GM18520 (cell line): ENCODE data around the gene EVA1A.

ENCODE experiments used
- ATAC-seq: cut with Tn5 transposase; IDR thresholded peaks from one replicate; pipeline ENCODE4 v1.9.1; 2021; ENCODE audit not compliant: unreplicated experiment

EVA1A gene, protein sequence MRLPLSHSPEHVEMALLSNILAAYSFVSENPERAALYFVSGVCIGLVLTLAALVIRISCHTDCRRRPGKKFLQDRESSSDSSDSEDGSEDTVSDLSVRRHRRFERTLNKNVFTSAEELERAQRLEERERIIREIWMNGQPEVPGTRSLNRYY

DNA sequence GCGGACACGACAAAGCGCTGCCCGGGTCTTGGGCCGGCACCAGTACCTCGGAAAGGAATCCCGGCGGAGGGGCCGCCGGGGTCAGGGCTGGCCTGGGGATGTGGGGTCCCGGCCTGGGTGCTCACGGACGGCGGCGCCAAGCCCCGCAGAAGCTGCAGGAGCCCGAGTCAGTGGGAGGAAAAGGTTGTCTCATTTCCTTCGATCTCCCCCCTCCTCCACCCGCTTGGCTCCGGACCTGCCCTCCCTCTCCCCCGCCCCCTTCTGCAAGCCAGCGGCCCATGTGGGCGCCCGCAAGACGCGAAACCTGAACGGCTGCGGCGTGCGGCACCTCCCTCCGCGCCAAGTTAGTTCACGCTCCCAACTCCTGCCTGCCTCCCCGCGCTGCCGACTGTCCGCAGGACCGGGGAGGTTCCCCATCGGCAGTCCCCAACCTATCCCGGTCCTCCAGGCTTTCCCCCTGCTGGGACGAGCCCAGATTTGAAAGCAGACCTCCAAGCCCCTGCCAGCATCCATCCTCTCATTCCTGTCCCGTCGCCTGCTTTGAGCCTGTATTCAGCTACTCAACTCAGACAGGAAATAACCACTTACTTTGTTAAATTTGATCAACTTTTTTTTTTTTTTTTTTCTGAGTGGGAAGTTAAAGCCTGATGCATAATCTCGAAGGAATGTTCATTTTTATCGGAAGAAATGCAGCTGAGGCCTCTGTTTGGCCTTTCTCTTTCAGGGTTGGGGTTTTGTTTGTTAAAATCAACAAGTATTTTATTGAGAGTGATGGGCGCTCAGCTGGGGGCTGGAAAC is at the start of gene EVA1A:
TSS of gene EVA1A (minus strand) at position 172 of the 798 bp plus-strand sequence. CDS start 42,799 bp downstream, outside the sequence.
- no peak for ATAC-seq

DNA sequence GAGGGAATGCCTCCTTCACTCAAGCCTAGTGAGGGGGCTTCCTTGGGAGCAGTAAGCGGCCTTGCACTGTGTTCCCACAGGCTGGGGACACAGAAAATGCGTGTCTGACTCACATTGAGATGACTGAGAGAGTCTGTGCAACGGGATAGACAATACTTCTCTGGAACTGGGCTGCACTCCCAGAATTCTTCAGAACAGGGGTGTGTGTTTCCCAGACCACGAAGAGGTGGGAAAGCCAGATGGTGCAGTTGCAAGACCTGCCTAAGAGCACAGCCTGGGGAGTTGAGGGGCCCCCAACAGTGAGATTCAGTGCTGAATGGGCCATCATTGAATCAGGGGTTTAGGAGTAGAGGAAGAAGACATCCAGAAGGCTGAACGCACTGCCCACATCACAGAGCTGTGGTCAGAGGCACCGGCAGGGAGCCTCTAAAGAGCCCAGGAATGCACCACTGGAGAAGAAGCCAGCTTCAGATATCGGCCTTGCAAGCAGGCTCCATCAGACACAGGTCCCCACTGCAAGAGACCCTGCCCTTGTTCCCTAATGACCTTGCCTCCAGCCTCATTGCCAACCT is 49.3 kb upstream of the EVA1A start:
- no peak for ATAC-seq

- no peak for ATAC-seq
Observed at GRCh38 chr2:75609334-75609689, 48.6 kb upstream of the EVA1A start.

GRCh38 chr2:75608684-75609333 is 48.1 kb upstream of the EVA1A start:
- no peak for ATAC-seq

GRCh38 chr2:75607988-75608683 is 47.4 kb upstream of the EVA1A start:
- ATAC-seq = no peak

DNA sequence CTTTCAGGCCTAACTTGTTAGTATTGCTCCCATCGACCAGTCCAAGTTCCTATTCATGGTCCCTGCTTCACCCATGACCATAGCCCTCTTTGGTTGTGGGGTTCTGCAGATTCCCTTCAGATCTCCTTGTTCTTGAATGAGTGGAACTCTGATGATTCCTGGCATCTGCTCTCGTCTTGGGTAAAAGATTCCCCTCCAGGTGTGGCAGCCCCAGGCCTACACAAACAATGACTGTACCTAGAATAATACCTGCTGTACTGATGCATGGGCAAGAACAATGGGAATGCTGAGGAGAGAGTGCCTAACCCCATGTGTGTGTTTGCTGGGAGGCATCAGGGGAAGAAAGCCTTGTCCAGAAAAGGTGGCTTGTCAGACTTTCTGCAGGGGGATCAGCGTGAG is 46.7 kb upstream of the EVA1A start:
- no peak for ATAC-seq

DNA sequence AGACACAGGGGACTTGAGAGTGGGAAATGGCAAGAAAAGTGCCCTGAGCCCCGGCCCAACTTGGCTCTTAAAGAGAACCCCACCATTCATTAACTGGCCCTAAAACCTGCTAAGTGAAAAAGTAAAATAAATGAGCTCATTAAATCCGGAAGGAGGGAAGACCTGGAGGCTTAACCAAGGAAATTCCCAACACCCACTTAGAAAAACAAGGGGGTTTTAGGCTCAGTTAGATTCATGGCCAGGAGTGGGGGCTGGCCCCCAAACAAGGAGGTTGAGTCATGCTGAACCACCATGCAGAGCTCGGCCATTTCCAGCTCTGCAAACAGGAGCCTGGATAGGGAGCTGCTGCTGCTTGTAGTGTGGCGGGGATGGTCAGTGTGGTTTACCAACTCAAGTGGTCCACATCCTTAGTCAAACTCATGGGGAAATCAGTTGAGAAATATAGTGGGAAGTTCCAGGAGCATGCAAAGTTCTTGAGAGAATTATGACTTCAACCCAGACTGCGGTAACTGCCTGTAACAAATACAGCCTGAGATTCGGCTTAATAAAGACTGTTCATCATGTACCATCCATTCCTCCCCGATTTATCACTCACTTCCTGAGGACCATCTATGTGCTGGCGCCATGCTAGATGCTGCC is 46.1 kb upstream of the EVA1A start:
- ATAC-seq = no peak

DNA sequence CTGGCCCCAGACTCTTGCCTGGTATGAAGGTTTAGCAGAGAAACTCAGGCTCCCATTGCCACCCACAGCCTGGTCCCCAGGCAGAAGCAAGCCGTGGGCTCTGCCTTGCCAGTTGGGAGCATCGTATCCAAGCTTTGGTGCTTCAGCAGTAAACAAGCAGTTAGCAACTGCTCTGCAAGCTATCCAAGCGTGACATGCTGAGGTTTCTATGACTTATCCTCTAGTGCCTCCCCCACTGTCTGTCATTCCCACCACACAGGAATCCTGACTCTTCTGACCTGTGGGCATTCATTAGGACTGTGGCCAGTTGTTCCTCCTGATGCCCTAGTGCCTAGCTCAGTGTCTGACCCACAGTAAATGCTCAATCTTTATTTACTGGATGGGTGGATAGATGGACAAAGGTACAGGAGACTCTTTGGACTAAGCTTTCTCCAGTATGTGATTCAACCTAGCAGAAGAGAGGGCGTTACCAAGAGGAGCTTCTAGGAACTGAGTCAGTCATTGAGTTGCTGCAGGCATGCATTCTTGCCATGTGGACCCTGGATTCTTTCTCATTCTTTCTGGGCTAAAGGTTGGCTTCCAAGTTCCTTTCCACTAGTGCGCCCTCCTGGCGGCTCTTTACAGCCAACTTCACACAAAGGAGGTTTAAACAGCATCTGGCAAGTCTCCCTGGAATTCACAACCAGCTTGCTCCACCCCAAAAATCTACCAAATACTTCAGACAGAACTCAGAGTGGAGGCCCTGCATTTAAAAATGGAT is 45.2 kb upstream of the EVA1A start:
- ATAC-seq = no peak

DNA sequence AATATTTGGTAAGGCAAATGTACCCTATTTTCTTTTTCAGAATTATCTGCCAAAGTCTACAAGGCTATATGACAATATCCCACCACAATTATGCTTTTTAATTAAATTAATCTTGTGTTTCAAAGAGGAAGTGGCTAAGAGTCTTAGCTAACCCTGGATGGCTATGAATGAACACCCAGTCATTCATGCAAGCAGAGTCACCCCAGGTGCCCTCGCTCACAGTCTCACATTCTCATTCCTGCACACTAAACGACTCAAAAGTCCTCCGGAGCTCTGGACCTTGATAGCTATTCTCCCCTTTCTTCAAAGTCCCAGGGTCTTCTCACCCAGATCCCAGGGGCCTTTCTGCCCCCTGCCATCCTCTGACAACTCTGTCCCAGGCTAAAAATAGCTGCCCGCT is 43.7 kb upstream of the EVA1A start:
- ATAC-seq = no peak

DNA sequence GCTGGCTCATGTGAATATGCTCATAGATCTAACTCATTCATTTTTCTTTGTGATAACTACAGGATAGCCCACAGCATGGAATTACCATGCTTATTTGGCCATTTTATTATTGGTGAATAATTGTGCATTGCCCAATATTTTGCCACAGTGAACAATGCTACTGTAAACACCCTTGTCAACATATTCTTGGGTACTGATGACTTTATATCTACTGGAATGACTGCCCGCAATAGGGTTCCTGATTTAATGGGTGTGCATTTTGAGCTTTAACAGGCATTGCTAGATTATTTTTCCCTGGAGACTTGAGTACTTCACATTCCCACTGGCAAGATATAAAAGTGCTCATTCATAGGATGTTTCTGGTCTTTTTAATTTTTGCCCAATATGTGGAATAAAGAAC is 42.7 kb upstream of the EVA1A start:
- no peak for ATAC-seq

DNA sequence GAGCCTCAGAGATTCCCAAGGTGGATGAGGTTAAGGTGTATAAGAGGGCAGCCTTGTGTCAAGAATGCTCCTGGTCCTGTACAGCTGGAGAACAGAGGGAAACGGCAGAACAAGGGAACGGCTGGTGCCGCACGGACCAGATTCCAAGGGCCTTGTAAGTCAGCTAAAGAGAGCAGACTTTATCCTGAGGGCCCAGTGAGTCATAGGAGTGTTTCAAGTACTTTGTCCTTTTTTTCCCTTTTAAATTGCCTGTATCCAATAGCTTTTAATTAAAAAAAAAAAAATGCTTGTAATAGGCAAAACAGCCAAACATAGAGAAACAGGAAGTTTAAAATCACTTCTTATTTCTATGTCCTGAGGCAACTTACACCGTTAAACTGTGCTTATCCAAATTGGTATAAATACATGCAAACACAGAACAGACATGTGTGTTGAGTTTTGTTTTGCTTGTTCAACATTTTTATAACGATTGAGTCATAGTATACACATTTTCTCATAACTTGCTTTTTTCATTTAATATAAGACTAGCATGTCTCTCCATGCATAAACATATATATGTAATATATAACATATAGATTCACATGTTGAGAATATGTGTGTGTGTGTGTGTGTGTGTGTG is 42.1 kb upstream of the EVA1A start:
- ATAC-seq = no peak

DNA sequence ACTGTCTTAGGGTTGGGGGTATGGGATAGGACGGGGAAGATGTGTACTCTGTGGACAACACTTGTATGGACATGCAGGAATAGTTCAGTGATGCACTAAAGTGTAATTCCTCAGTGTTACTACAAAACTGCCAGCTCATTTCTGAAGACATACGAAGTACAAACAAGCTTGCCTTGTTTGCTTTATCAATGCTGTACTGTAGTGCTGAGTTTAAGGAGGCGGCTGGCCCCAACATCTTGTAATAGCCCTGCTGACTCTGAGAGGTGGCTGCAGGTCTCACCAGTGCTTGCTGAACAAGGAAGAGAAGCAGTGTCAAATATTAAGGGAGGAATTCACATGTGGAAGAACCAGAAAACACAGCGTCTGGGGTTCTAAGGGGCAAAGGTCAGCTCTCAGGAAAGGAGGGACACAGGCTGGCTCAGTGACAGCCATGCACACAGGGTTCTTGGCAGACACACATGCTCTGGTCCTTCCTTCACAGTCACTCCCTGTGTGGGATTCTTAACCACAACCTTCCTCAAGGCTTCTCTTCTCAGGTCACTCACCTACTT is 39.8 kb upstream of the EVA1A start:
- ATAC-seq = no peak

- no peak for ATAC-seq
Observed at GRCh38 chr2:75598589-75599155, 37.9 kb upstream of the EVA1A start.

DNA sequence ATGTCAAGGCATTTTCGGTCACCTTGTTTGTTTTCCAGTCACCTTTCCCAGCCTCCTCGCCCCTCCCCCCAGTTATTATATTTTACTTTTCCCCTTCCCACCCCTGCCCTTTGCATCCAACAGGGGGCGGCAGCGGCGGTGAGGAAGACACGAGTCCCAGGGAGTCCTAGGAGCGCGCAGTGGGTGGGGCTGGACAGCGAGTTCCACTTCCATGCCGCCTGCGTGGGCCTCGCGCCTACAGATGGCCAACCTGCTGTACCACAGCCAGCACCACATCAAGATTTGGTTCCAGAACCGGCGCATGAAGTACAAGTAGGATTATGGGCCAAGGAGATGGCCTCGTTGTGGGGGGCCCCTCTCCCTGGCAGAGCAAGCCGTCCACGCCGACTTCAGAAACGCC is 37.2 kb upstream of the EVA1A start:
- no peak for ATAC-seq

- no peak for ATAC-seq
Observed at GRCh38 chr2:75596784-75597183, 36.0 kb upstream of the EVA1A start.

GRCh38 chr2:75595541-75596395 is 35.0 kb upstream of the EVA1A start:
- ATAC-seq = no peak

GRCh38 chr2:75594596-75594995 is 33.9 kb upstream of the EVA1A start:
- no peak for ATAC-seq

DNA sequence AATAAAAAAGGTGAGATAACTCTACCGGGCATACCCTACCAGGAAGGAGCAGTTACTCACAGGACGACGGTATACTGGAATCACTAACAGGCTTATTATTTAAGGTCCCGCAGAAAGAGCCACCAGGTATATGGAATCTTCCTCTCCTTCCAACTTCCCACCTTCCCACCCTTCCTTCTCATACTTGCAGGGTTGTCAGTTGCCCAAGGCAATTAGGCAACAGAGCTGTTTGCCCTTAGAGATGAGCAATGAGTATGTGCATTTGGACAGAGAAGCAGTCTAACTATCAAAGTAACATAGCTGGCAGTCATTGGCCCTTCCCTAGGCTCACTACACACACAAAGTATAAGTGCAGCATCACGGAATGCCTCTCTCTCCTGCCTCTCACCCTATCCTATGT is 32.1 kb upstream of the EVA1A start:
- no peak for ATAC-seq
